Left colon (tissue), 2 donors: ENCODE results near the gene SCN1B. TPM values are rescaled to one million over a fixed set of nuclear protein-coding genes. Genes with fewer than 3 reads are reported as not detected.
A peak's percentile ranks its signal among the peaks of the same experiment; 100 is the strongest.
"Not testable (repeated sequence)": the region's sequence is repeated elsewhere in the genome, so short reads cannot be mapped to it uniquely, and the experiment has no call there.

Experiments
- ATAC-seq: fragments of 200-7000 bp; cut with Tn5 transposase; one replicate; pipeline ENCODE4 v1.9.1; 2020; ENCODE audit warnings: mild to moderate bottlenecking, moderate library complexity
- DNase-seq, 2 donors: peaks; one replicate each; pipeline ENCODE4 v3.0.0-alpha.2; 2020
- intact Hi-C, 2 donors: fragments of 100-400 bp; cut with DNase I in 1 of 2; cut with micrococcal nuclease in 1 of 2; formaldehyde crosslinking; loops; one replicate each; pipeline versions ENCODE4 v1.11.2 to v1.14.0; 2022; cut with DNase I, micrococcal nuclease
- long read RNA-seq: library from polyadenylated mRNA; unstranded; transcript quantifications from one replicate; pipeline ENCODE4 v2.0.0, GENCODE V29; 2021
- total RNA-seq, 2 donors: library from RNA; stranded (reverse); fragmentation: NEBNext Ultra II Directional; extraction: Animal tissue kit (Norgen Biotek cat#: 25700); gene quantifications; one replicate each; pipeline ENCODE4 v1.2.1, GENCODE V29; 2021
- donor health status: DM: no; HTN: no; CAD: no.
- donor health status: DM: yes; HTN: yes; CAD: no.

Gene SCN1B
- 1 to 10 TPM; 2.2 to 4.1 TPM for total RNA-seq
- long read RNA-seq, partial matches to known transcripts = 0 of 1 reads
- long read RNA-seq, other reads (novel, unspliced or antisense) = 0 of 1 reads

DNA sequence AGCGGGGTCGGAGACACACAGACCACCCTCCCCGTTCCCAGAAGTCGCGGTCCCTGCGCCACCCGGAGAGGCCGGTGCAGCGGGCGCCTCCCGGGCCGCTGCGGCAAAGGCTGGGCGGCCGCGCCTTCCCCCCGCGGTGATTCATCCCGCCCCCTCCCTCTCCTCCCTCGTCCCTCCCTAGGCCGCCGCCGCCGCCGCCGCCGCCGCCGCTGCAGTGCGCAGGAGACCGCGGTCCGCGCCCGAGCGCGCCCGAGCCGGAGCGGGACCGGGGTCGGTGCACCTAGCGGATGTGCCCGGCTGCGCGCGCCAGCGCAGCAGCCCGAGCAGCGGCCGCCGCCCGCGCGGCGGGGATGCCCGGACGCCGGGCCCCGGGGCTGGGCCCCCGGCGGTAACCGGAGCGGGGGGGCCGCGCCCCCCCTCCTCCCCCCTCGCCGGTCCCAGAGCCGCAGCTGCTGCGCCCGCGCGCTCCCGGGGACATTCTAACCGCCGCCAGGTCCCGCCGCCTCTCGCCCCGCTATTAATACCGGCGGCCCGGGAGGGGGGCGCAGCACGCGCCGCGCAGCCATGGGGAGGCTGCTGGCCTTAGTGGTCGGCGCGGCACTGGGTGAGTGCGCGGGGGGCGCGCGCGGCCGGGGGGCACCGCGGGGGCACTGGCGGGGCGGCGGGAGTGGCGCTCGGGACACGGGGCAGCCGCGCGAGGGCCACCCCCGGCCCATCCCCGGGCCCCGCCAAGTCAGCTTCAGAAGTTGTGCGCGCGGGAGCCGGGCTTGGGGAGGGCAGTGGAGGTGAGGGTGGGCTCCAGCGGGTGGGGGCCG, at the start of gene SCN1B:
Gene SCN1B, plus strand, starts transcription at position 214 of the 815 bp plus-strand sequence. Its CDS starts 351 bp downstream, at position 565.
- peak; percentile 79 for ATAC-seq
- intact Hi-C loops = no loop called here
- DNase-seq = peak in 1 of 2 donors; percentile 61

DNA sequence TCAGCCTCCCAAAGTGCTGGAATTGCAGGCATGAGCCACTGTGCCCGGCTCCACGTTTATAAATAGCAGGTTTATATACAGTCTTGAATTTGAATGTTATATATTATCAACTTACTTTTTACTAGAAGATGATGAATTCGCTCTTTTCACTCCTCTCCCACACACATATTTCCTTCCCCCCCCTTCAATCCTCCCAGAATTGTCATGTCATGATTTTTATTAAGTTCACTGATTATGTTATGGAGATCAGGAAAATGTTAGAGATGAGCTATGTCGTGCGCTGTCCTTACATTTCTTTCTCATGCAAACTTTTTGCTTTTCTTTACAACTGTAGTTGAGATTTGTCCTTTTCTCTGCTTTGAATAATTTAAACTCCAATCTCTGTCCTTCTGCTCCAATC, 48.0 kb upstream of the SCN1B start:
- no peak for ATAC-seq
- intact Hi-C loops = no loop called here
- DNase-seq = no peak

DNA sequence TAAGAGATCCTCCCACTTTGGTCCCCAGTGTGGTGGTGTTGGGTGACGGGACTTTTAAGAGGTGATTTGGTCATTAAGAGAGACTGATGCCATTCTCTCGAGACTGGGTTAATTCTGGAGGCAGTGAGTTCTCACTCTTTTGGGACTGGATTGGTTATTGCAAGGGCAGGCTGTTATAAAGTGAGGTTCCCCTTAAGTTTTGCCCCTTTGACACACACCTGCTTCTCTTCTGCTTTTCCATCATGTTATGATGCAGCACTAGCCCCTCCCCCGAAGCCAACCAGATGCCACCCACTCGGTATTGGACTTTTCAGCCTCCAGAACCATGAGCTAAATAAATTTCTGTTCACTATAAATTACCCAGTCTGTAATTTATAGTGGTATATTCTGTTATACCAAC, 46.5 kb upstream of the SCN1B start:
- DNase-seq = no peak
- intact Hi-C loops = no loop called here
- no peak for ATAC-seq

DNA sequence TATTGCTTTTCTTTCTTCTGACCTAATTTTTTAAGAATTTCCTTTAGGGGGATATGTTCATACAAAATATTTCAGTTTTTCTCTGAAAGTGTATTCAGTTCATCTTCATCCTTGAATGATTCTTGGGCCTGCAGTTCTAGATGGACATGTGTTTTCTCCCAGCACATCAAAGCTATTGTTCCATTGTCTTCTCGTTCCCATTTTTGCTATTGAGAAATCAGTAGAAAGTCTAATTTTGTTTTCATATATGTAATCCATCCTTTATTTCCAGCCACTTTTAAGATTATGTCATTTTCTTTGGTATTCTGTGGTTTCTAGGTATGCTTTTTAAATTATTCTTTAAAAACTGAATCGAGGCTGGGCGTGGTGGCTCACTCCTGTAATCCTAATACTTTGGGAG, 46.0 kb upstream of the SCN1B start:
- intact Hi-C loops = no loop called here
- DNase-seq (no peak), ATAC-seq (no peak)

DNA sequence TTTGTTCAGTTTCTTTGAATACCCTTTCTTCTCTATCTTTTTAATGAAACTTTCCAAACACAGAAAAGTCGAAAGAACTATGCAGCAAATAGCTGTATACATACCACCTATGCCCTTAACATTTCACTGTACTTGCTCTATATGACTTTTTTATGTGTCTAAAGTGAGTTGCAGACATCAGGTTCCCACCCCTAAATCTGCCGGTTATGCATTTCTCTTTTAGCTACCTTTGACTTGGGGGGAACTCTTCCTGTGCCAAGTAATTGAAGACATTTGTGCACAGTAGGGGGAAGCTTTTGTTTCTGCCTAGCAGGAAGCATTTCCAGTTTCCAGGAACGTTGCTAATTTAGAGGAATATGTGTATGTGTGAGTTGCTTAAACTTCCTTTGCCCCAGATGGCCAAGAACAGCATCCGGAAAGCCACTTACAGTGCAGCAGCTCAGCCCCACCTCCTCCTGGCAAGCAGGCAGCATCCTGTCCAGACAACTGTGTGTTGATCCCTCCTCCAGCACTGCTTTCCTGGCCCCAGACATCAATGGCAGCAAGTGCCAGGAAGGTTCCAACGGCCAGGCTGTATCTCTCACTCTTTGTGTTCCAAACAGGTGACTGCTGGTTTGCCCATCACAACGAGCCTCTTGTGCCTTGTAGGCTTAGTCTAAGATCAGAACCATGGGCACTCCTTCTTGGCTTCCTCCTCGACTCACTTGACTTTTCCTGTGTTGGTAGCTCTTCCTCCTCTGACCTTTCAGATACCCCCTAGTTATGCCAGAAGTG, 44.8 kb upstream of the SCN1B start:
- peak; percentile 78 for ATAC-seq
- DNase-seq = peak in 1 of 2 donors; percentile 44
- intact Hi-C loops = no loop called here

DNA sequence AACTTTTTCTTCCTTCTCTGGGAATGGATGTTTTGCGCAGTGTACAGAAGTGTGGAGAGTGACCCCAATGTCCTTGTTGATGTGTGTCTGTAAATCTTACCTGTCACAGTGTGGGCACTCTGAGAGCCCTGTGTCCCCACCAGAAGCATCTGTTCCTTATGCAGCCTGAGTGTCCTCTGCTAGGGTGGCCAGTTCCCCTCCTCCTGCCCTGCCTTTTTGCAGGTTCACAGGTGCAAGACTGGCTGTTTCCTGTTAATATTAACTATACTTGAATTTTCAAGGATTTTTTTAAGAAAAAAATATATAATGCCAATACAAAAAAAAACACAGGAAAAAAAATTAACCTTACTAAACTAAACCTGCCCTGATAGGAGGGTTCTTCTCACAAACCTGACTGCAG, 42.2 kb upstream of the SCN1B start:
- no peak for DNase-seq
- ATAC-seq = no peak
- intact Hi-C loops = no loop called here

DNA sequence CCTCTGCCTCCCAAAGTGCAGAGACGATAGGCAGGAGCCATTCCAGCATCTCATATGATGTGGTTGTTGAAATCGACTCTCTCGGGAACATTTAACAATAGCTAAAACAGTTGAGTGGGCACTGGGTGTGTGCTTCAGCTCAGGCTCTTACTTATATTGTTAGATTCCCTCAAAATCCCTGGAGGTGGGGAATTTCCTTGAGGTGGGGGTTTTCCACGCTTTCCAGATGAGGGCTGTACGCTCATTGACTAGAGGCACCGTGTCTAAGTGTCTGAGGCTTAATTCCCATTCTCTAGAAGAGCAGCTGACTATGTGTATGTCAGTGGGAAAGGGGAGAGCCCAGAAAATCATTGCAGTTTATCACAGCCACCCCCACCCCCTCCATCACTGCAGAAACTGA, 41.0 kb upstream of the SCN1B start:
- DNase-seq (no peak), ATAC-seq (no peak)
- intact Hi-C loops = no loop called here

DNA sequence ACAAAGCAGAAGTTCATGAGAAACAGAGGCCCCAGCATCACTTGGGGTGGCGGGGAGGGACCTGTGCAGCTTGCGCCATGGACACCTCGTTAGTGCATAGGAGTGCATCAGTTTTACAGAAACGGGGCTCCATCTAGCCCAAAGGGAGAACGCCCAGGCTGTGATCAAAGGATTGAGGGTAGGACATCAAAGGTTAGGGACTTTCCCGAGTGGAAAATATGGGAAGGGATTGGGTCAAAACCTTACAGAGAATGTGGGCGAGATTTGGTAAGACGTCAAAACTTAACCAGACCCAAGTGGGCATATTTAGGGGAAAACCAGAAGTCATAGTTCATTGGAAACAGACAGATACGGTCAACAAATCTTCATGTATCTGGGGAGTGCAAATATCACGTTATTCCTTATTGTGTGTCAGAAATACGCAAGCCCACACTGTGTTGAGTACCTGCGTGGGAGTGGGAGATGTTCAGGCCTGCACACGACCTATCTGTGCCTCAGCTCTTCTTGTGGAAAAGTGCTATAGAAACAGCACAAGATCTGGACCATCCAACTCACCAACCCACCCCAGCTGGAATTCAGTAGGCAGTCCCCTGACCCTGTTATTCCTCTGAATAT, 39.6 kb upstream of the SCN1B start:
- intact Hi-C loops = no loop called here
- DNase-seq = no peak
- ATAC-seq = no peak

DNA sequence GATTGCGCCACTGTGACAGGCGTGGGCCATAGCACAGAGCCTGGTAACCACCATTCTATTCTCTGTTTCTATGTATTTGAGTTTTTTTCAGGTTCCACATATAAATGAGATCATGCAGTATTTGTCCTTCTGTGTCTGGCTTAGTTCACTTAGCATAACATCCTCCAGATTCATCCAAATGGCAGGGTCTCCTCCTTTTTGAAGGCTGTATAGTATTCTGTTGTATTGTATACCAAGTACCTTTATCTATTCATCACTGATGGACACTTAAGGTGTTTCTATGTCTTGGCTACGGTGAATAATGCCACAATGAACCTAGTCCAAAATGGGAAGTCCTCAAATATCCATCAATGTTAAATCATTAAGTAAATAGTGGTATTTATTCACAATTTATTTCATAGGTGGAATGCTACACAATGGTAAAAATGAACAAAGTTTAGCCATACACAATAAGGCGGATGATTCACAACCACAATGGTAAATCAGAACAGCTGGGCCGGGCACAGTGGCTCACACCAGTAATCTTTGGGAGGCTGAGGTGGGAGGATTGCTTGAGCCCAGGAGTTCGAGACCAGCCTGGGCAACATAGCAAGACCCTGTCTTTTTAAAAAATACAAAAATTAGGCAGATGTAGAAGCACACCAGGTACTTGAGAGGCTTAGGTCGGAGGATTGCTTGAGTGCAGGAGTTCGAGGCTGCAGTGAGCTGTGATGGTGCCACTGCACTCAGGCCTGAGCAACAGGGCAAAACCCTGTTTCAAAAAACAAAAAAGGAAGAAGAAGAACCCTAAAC, 38.5 kb upstream of the SCN1B start:
- DNase-seq (no peak), ATAC-seq (no peak)
- intact Hi-C loops = no loop called here

DNA sequence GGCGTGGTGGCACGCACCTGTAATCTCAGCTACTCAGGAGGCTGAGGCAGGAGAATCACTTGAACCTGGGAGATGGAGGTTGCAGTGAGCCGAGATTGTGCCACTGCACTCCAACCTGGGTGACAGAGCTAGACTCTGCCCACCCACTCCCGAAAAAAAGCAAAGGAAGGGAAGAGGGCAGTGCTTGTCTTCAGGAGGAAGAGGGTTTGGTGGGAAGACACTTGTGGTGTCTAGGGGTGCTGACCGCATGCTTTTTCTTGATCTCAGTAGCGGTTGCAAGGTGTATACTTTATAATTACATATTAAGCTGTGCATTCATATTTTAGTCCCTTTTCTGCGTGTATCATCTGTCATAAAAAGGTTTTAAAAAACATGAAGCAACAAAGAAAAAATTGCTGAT, 37.7 kb upstream of the SCN1B start:
- intact Hi-C loops, ATAC-seq, DNase-seq: not testable (repeated sequence)

DNA sequence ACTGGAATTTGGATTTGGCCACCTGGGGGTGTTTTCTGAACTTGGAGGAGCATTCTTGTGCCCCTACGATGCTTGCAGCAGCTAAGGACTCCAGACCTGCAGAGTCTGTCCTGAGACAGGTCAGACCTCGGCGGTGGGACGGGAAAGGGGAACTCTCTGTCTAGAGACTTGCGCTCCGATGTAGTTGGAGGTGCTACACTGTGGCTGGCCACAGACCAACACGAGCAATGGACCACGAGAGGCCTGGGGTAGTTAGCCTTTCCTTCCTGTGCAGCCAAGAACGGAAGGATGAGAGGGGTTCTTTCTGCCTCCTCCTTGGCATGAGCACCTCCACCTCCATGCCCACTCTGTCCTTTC, 36.0 kb upstream of the SCN1B start:
- ATAC-seq (no peak), DNase-seq (no peak)
- intact Hi-C loops = no loop called here

DNA sequence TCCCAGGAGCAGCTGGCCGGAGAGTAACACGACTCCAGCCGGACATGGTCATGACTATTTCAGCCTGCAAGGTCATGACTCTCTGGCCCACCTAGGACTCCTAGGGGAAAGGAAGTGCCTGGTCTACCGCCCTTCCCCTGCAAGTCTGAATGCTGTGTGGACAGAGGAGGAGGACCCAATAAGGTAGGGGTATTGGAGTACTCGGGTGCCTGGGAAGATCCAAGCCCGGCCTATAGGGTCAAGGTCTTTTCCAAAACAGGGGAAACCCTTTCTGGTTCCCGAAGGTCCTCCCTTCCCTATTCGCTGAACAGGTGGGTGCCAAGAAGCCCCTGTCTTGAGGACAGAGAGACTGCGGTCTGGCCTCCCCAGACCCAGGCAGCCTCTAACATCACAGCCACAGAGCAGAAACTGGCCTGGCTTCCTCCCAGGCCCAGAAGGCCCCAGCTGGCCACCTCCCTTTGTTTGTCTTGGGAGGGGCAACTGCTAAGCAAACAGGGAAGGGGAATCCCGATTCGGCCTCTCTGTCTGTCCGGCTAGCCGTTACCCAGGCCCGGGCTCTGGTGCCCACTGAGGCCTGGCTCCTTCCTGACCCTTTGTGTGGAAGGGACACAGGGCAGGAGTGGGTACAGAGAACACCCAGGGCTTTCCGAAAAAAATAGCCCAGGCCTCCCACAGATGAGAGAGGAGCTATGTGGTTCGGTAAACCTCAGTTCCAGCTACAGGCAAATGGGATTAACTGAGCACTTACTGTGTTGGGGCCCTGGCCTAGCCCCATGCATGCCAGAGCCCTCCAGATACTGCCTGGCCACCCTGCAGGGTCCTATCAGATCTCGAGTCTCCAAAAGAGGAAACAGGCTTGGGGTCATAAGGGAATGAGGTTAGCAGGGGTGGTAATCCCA, 35.4 kb upstream of the SCN1B start:
- intact Hi-C loops = no loop called here
- DNase-seq (peak; percentile 67 to 78), ATAC-seq (peak; percentile 79)

DNA sequence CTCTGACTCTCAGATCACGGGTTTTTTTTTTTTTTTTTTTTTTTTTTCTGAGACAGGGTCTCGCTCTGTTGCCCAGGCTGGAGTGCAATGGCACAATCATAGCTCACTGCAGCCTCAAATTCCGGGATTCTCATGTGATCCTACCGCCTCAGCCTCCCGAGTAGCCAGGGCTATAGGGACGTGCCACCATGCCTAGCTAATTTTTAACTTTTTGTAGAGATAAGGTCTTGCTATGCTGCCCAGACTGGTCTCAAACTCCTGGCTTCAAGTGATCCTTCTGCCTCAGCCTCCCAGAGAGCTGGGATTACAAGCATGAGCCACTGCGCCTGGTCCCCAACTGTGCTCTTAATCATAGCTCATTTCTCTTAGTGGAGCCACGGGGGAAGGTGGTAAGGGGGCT, 34.7 kb upstream of the SCN1B start:
- ATAC-seq = peak; percentile 32
- intact Hi-C loops = no loop called here
- no peak for DNase-seq

DNA sequence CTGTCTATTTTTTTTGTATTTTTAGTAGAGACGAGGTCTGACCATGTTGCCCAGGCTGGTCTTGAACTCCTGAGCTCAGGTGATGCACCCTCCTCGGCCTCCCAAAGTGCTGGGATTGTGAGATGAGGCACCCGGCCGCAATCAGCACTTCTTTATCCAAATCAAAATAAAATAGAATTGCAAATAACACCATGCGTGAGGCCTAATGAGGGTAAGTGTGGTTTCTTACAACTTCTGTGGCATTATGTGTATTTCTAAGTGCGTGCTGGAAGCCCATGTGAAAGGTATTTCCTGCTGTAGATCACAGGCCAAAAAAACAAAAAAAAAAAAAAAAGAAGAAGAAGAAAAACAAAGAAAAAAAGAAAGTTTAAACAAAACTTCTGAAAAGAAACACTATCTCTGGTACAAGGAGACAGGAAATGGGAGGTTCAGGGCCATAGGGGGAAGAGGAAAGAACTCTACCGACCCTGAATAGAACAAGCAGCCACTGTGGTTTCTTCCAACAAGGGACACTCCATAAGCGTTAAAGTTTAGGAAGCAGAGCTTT, 33.1 kb upstream of the SCN1B start:
- ATAC-seq (no peak), DNase-seq (no peak)
- intact Hi-C loops = no loop called here

DNA sequence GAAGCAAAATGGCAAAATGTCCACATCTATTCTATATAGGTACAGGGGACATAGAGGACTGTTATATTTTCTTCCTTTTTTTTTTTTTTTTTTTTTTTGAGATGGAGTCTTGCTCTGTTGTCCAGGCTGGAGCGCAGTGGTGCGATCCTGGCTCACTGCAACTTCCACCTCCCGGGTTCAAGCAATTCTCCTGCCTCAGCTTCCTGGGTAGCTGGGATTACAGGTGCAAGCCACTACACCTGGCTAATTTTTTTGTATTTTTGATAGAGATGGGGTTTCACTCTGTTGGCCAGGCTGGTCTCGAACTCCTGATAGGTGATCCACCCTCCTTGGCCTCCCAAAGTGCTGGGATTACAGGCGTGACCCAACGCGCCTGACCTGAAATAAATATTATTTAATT, 32.0 kb upstream of the SCN1B start:
- ATAC-seq, DNase-seq, intact Hi-C loops: not testable (repeated sequence)

DNA sequence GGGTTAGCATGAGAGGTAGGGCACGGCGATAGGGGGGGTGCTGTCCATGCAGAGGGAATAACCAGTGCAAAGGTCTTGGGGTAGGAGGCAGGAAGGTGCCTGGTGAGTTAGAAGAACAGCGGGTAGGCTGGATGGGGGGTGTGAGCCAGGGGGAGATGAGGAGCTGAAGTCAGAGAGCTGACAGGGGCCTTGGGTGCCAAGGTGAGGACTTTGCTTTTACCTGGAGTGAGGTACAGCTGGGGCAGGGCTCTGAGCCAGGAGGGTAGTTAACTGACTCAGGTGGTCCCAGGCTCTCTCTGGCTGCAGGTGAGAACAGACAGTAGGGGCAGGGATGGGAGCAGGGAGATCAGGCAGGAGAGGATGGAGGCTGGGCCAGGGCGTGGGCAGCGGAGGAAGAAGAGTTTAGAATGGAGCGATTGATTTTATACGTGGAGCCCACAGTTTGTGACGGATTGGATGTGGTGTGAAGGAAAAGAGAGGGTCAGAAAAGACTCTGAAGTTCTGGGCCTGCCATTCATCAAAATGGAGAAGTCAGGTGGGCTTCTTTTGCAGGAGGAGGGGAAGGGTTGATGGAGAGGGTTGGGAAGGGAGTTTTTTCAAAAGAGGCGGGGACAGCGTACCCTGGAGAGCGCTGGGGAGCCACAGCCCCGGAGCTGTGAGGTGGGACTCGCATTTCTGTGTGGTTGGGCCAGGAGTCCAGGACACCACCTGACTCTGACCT, 31.3 kb upstream of the SCN1B start:
- DNase-seq (peak in 1 of 2 donors; percentile 17), ATAC-seq (no peak)
- intact Hi-C loops = no loop called here
